SH-SY5Y (cell line): ENCODE measurements around the gene DNM3.

Experiments
- GATA2 ChIP-seq: IDR thresholded peaks from 2 replicates; pipeline ENCODE4 v1.6.1; 2011; ENCODE audit warnings: mild to moderate bottlenecking, low read depth, low read length
- GATA3 ChIP-seq: IDR thresholded peaks from 2 replicates; pipeline ENCODE4 v1.6.1; 2011; ENCODE audit warnings: low read depth, mild to moderate bottlenecking, low read length, moderate library complexity

DNA sequence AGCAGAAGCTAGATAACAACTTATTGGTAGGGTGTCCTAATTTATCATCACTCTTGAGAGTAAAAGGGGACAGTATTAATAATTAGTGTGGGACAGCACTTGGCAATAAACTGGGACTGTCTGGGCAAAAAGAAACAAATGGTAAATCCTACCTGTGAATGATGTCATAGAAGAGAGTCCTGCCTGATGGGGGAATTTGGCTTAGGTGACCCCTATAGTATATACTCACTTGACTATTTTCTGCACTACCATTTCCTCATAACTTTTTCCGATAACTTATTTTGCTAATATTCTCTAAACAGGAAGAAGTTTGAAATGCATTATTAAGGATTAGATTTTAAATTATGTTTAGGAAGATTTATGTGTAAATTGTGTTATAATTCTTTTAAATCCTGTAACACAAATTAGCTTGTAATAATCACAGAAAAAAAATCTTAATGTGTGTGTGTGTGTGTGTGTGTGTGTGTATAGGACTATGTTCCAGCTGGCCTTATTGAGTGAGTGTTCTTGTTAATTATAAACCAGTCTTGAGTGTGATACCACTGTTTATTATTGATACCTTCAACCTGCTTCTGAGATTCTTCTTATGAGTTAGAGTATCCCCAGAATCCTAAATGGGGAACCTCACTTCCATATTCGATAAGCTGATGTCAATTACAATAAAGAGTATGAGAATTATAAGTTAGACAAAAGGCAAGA is 435.0 kb downstream of the DNM3 start:
- no peak for TF ChIP-seq GATA3
- no peak for TF ChIP-seq GATA2
